ENCODE measurements around the gene PSMC3IP. TPM values are rescaled to one million over a fixed set of nuclear protein-coding genes. Genes with fewer than 3 reads are reported as not detected.
"Not testable (repeated sequence)": the region's sequence is repeated elsewhere in the genome, so short reads cannot be mapped to it uniquely, and the experiment has no call there.

The PSMC3IP gene
- polyA plus RNA-seq, 1 donor from 2014 or later, result 22.5 TPM

DNA sequence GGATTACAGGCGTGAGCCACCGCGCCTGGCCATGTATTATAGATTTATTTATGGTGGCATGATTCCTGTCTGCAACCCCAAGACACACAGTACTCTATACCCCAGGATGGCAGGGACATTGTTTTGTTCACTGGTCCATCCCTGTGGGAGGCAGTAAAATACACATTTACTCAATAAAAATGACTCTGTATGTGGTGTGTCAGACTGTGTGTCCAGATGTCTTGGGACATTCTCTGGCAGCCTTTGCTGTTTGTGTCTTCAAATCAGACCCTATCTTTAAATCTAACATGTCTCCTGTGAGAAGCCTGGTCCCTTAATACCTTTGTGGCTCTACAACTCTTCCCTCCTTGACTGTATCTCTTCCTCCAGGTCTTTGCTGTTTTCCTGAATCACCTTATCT is 17.3 kb downstream of the PSMC3IP start:
- H3F3A ChIP-seq (ENCODE audit: insufficient read depth, low read length, poor library complexity, severe bottlenecking), result no peaks in the 10 kb centered on the region
- H4K20me1 ChIP-seq (ENCODE audit: insufficient read depth), result no peaks in the 10 kb centered on the region
- no peaks in the 10 kb centered on the region for H3K36me3 ChIP-seq (ENCODE audit: insufficient read depth, low read length)
- H3K79me2 ChIP-seq (replicated peaks; ENCODE audit: insufficient read depth, low read length), result peaks cover 10% of the 10 kb centered on the region
- H3K27me3 ChIP-seq (ENCODE audit: insufficient read depth, low read depth, low read length), result no peaks in the 10 kb centered on the region
- H3K9me2 ChIP-seq (ENCODE audit: insufficient read depth, low read length), result no peaks in the 10 kb centered on the region
- no peak overlapping the region for H3K4me2 ChIP-seq (ENCODE audit: low read length)
- no peak overlapping the region for H2AFZ ChIP-seq (ENCODE audit: low read depth, low read length)
- no peak overlapping the region for H3K27ac ChIP-seq (ENCODE audit: low read length)
- H3K4me3 ChIP-seq (ENCODE audit: low read length), result no peak overlapping the region
- no peak overlapping the region for H3K9ac ChIP-seq (ENCODE audit: low read length)
- TF ChIP-seq EZH2 (IDR thresholded peaks at IDR 0.05; ENCODE audit: borderline replicate concordance, insufficient read depth, low read length, poor library complexity, severe bottlenecking), result no peak
- TF ChIP-seq, protein P1, sequence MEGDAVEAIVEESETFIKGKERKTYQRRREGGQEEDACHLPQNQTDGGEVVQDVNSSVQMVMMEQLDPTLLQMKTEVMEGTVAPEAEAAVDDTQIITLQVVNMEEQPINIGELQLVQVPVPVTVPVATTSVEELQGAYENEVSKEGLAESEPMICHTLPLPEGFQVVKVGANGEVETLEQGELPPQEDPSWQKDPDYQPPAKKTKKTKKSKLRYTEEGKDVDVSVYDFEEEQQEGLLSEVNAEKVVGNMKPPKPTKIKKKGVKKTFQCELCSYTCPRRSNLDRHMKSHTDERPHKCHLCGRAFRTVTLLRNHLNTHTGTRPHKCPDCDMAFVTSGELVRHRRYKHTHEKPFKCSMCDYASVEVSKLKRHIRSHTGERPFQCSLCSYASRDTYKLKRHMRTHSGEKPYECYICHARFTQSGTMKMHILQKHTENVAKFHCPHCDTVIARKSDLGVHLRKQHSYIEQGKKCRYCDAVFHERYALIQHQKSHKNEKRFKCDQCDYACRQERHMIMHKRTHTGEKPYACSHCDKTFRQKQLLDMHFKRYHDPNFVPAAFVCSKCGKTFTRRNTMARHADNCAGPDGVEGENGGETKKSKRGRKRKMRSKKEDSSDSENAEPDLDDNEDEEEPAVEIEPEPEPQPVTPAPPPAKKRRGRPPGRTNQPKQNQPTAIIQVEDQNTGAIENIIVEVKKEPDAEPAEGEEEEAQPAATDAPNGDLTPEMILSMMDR (IDR thresholded peaks at IDR 0.05; ENCODE audit: poor library complexity, severe bottlenecking), result no peak
- no peak for TF ChIP-seq TAF1 (IDR thresholded peaks at IDR 0.05; ENCODE audit: low read depth)
- TF ChIP-seq RAD21 (conservative IDR thresholded peaks at IDR 0.05), result no peak
- no peak for TF ChIP-seq EP300 (conservative IDR thresholded peaks at IDR 0.05; ENCODE audit: poor library complexity, severe bottlenecking)
- TF ChIP-seq, protein P2, sequence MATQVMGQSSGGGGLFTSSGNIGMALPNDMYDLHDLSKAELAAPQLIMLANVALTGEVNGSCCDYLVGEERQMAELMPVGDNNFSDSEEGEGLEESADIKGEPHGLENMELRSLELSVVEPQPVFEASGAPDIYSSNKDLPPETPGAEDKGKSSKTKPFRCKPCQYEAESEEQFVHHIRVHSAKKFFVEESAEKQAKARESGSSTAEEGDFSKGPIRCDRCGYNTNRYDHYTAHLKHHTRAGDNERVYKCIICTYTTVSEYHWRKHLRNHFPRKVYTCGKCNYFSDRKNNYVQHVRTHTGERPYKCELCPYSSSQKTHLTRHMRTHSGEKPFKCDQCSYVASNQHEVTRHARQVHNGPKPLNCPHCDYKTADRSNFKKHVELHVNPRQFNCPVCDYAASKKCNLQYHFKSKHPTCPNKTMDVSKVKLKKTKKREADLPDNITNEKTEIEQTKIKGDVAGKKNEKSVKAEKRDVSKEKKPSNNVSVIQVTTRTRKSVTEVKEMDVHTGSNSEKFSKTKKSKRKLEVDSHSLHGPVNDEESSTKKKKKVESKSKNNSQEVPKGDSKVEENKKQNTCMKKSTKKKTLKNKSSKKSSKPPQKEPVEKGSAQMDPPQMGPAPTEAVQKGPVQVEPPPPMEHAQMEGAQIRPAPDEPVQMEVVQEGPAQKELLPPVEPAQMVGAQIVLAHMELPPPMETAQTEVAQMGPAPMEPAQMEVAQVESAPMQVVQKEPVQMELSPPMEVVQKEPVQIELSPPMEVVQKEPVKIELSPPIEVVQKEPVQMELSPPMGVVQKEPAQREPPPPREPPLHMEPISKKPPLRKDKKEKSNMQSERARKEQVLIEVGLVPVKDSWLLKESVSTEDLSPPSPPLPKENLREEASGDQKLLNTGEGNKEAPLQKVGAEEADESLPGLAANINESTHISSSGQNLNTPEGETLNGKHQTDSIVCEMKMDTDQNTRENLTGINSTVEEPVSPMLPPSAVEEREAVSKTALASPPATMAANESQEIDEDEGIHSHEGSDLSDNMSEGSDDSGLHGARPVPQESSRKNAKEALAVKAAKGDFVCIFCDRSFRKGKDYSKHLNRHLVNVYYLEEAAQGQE (IDR thresholded peaks at IDR 0.05; ENCODE audit: borderline replicate concordance), result no peak
- no peak for TF ChIP-seq POLR2AphosphoS5 (IDR thresholded peaks at IDR 0.05)
- TF ChIP-seq MXI1 (conservative IDR thresholded peaks at IDR 0.05; ENCODE audit: poor library complexity, severe bottlenecking), result no peak
- TF ChIP-seq SMC3 (conservative IDR thresholded peaks at IDR 0.05; ENCODE audit: poor library complexity), result no peak
- no peaks in the 10 kb centered on the region for H3K9me3 ChIP-seq (ENCODE audit: low read length)

DNA sequence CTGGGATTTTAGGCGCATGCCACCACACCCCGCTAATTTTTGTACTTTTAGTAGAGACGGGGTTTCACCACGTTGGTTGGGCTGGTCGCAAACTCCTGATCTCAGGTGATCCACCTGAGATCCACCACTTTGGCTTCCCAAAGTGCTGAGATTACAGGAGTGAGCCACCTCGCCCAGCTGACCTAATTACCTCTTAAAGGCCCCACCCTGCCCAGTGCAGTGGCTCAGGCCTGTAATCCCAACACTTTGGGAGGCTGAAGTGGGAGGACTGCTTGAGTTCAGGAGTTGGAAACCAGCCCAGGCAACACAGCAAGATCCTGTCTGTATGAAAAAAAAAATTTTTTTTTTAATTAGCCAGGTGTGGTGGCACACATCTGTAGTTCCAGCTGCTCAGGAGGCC is 18.5 kb downstream of the PSMC3IP start:
- no peak overlapping the region for H3K27ac ChIP-seq (ENCODE audit: low read length)
- peaks cover 10% of the 10 kb centered on the region for H3K79me2 ChIP-seq (replicated peaks; ENCODE audit: insufficient read depth, low read length)
- H3K4me2 ChIP-seq (ENCODE audit: low read length), result no peak overlapping the region
- H3K27me3 ChIP-seq (ENCODE audit: insufficient read depth, low read depth, low read length), result no peaks in the 10 kb centered on the region
- H3F3A ChIP-seq (ENCODE audit: insufficient read depth, low read length, poor library complexity, severe bottlenecking), result no peaks in the 10 kb centered on the region
- no peak overlapping the region for H2AFZ ChIP-seq (ENCODE audit: low read depth, low read length)
- H3K9me3 ChIP-seq (ENCODE audit: low read length), result no peaks in the 10 kb centered on the region
- H3K36me3 ChIP-seq (ENCODE audit: insufficient read depth, low read length), result no peaks in the 10 kb centered on the region
- H3K9ac ChIP-seq (ENCODE audit: low read length), result no peak overlapping the region
- H3K4me3 ChIP-seq (ENCODE audit: low read length), result no peak overlapping the region
- H3K9me2 ChIP-seq (ENCODE audit: insufficient read depth, low read length), result no peaks in the 10 kb centered on the region
- H4K20me1 ChIP-seq (ENCODE audit: insufficient read depth), result no peaks in the 10 kb centered on the region
- TF ChIP-seq EP300 (conservative IDR thresholded peaks at IDR 0.05; ENCODE audit: poor library complexity, severe bottlenecking) (no peak), SMC3 (conservative IDR thresholded peaks at IDR 0.05; ENCODE audit: poor library complexity) (no peak), MXI1 (conservative IDR thresholded peaks at IDR 0.05; ENCODE audit: poor library complexity, severe bottlenecking) (no peak), TAF1 (IDR thresholded peaks at IDR 0.05; ENCODE audit: low read depth) (no peak), POLR2AphosphoS5 (IDR thresholded peaks at IDR 0.05) (no peak)
- TF ChIP-seq, protein P2 (IDR thresholded peaks at IDR 0.05; ENCODE audit: borderline replicate concordance), result no peak
- TF ChIP-seq, protein P1 (IDR thresholded peaks at IDR 0.05; ENCODE audit: poor library complexity, severe bottlenecking), result no peak

DNA sequence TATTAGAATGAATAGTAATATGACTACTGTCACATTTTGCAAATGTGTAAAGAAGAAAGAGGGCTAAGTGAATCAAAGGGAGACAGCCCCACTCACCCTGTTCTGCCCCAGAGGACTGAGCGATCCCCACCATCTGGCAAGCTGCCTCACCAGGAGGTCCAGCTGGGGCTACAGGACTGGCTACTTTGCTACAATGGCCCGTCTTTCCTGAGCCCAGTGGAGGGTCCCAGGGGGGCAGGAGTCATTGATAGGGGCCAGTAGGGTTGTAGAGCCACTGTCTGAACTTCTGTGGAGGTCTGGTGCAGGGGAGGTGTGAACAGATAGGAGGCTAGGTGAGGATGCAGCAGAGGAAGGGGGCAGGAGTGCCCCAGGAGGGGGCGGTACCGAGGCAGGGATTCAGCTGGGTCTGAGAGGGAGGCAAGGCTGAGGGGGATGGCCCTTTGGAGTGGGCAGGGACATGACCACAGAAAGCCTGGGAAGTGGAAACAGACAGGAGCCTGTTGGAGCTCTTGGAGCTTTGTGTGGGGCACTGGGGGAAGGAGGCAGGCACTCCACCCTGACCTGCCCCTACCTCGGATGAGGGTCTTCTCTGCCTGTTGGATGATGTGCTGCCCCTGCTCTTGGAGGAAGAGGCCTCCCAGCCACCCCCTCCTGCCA is 21.4 kb downstream of the PSMC3IP start:
- H4K20me1 ChIP-seq (ENCODE audit: insufficient read depth); H3K79me2 ChIP-seq (replicated peaks; ENCODE audit: insufficient read depth, low read length); H3K36me3 ChIP-seq (ENCODE audit: insufficient read depth, low read length); H3K9me2 ChIP-seq (ENCODE audit: insufficient read depth, low read length); H2AFZ ChIP-seq (ENCODE audit: low read depth, low read length); H3F3A ChIP-seq (ENCODE audit: insufficient read depth, low read length, poor library complexity, severe bottlenecking); H3K4me2 ChIP-seq (ENCODE audit: low read length); H3K4me3 ChIP-seq (ENCODE audit: low read length); H3K9ac ChIP-seq (ENCODE audit: low read length); H3K9me3 ChIP-seq (ENCODE audit: low read length); H3K27ac ChIP-seq (ENCODE audit: low read length); H3K27me3 ChIP-seq (ENCODE audit: insufficient read depth, low read depth, low read length): not testable (repeated sequence)
